OCI-LY1 (cell line): ENCODE measurements around the gene CD244.

Source experiments
- EZH2 ChIP-seq: fragments of 200-600 bp; sonication (generic), shearing (Covaris generic); IDR thresholded peaks from 2 replicates; pipeline ENCODE4 v1.8.0; 2017; ENCODE audit warnings: borderline replicate concordance, mixed run types, mild to moderate bottlenecking, antibody characterized with exemption, low read length, moderate library complexity, mixed read lengths
- TF ChIP-seq, protein P1 (sequence below): fragments of 200-600 bp; sonication (generic), shearing (Covaris generic); IDR thresholded peaks from 2 replicates; pipeline ENCODE4 v1.5.1; 2017; ENCODE audit warnings: mild to moderate bottlenecking, antibody characterized with exemption, low read length, moderate library complexity, mixed read lengths

DNA sequence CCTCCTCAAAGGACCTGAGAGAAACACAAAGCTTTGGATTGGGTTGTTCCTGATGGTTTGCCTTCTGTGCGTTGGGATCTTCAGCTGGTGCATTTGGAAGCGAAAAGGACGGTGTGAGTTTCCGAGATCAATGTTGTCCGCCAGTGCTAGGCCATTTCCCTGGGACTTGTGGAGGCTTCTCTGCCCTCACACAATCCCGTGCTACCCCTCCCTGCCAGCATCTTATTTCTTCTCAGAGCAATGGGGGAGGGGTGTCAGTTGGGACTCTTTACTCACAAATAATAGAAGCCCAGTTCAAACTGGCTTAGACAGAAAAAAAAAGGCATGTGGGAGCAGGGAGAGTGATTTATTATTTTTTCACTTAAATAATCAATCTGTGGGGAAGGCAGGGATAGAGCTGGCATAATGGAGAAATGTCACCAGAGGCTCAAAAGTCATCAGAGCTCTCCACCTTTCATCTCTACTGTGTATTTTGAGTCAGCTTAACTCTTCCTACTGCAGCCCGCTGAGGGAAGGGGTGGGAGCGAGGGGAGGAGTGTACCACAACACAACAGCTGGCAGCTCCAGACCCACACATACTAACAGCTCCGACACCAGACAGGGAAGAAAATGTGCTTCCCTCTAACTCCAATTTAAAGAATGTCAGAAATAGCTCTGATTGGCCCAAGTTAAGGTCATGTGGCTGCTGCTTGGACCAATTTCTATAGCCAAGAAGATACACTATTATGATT is 44.3 kb downstream of the CD244 start:
- TF ChIP-seq, protein P1, sequence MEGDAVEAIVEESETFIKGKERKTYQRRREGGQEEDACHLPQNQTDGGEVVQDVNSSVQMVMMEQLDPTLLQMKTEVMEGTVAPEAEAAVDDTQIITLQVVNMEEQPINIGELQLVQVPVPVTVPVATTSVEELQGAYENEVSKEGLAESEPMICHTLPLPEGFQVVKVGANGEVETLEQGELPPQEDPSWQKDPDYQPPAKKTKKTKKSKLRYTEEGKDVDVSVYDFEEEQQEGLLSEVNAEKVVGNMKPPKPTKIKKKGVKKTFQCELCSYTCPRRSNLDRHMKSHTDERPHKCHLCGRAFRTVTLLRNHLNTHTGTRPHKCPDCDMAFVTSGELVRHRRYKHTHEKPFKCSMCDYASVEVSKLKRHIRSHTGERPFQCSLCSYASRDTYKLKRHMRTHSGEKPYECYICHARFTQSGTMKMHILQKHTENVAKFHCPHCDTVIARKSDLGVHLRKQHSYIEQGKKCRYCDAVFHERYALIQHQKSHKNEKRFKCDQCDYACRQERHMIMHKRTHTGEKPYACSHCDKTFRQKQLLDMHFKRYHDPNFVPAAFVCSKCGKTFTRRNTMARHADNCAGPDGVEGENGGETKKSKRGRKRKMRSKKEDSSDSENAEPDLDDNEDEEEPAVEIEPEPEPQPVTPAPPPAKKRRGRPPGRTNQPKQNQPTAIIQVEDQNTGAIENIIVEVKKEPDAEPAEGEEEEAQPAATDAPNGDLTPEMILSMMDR, result no peak
- no peak for TF ChIP-seq EZH2
